Mucosa of descending colon (tissue), 3 donors: ENCODE results near the gene ANXA6. TPM values are rescaled to one million over a fixed set of nuclear protein-coding genes. Genes with fewer than 3 reads are reported as not detected.

ENCODE experiments used
- ATAC-seq: fragments of 200-7000 bp; cut with Tn5 transposase; one replicate; pipeline ENCODE4 v1.9.1; 2020; ENCODE audit warnings: mild to moderate bottlenecking, moderate library complexity
- DNase-seq, 3 donors: peaks; one replicate each; pipeline ENCODE4 v3.0.0-alpha.2; 2020
- H3K36me3 ChIP-seq: fragments of 200-600 bp; one replicate; pipeline ENCODE4 v1.8.0; 2021; ENCODE audit warnings: low read depth, mild to moderate bottlenecking
- H3K4me1 ChIP-seq: fragments of 200-600 bp; one replicate; pipeline ENCODE4 v1.8.0; 2021; ENCODE audit warnings: low read depth, mild to moderate bottlenecking
- H3K4me3 ChIP-seq: fragments of 200-600 bp; one replicate; pipeline ENCODE4 v1.8.0; 2021; ENCODE audit warnings: mild to moderate bottlenecking
- H3K9me3 ChIP-seq: fragments of 200-600 bp; one replicate; pipeline ENCODE4 v1.8.0; 2021; ENCODE audit warnings: mild to moderate bottlenecking
- CTCF ChIP-seq: fragments of 200-600 bp; IDR thresholded peaks from one replicate; pipeline ENCODE4 v1.8.0; 2022; ENCODE audit warnings: antibody characterized with exemption, mild to moderate bottlenecking
- intact Hi-C, 2 donors: fragments of 100-400 bp; cut with DNase I in 1 of 2; cut with micrococcal nuclease in 1 of 2; formaldehyde crosslinking; loops; one replicate each; pipeline versions ENCODE4 v1.11.0 to v1.11.1; 2022; cut with DNase I, micrococcal nuclease
- total RNA-seq, 3 donors: library from RNA; stranded (reverse); fragmentation: NEBNext Ultra II Directional in 2 of 3; extraction: Animal tissue kit (Norgen Biotek cat#: 25700) in 2 of 3; gene quantifications; one replicate each; pipeline versions ENCODE4 v1.2.1 to v1.2.4, GENCODE V29; 2021 to 2023
- donor health status: DM: no; HTN: no; CAD: no; lungs with moderate emphysema.
- donor health status: DM: no; HTN: no; CAD: no.
- donor health status: DM: no; HTN: yes; CAD: no.

ANXA6 gene
- total RNA-seq, 3 donors from 2014 or later, result 21.4 to 180 (median 68.0) TPM

- no peak for TF ChIP-seq CTCF
- intact Hi-C loops, result no loop called here
- peaks cover 36% of the 10 kb centered on the region for H3K4me1 ChIP-seq
- ATAC-seq (no peak), DNase-seq (peak in 1 of 3 donors; percentile 28)
- no peaks in the 10 kb centered on the region for H3K36me3 ChIP-seq
- no peaks in the 10 kb centered on the region for H3K9me3 ChIP-seq
- no peak overlapping the region for H3K4me3 ChIP-seq
These were observed 70.1 kb downstream of the ANXA6 start for GRCh38 chr5:151087486-151087885.

- Histone ChIP-seq H3K4me1 (peaks cover 41% of the 10 kb centered on the region), H3K36me3 (no peaks in the 10 kb centered on the region), H3K9me3 (no peaks in the 10 kb centered on the region), H3K4me3 (no peak overlapping the region)
- TF ChIP-seq CTCF, result no peak
- intact Hi-C loops, result no loop called here
- DNase-seq (peak in 2 of 3 donors; percentile 67 to 79), ATAC-seq (peak; percentile 61)
These were observed 70.6 kb downstream of the ANXA6 start for GRCh38 chr5:151086905-151087360.

GRCh38 chr5:151086192-151086869 is 71.2 kb downstream of the ANXA6 start:
- intact Hi-C loops, result no loop called here
- H3K4me1 ChIP-seq, result peaks cover 46% of the 10 kb centered on the region
- DNase-seq, result no peak
- no peaks in the 10 kb centered on the region for H3K9me3 ChIP-seq
- no peak overlapping the region for H3K4me3 ChIP-seq
- ATAC-seq, result no peak
- no peak for TF ChIP-seq CTCF
- no peaks in the 10 kb centered on the region for H3K36me3 ChIP-seq

- H3K4me3 ChIP-seq, result no peak overlapping the region
- H3K9me3 ChIP-seq, result no peaks in the 10 kb centered on the region
- peak; percentile 76 to 82 (median 78) for DNase-seq
- ATAC-seq, result peak; percentile 48
- peaks cover 46% of the 10 kb centered on the region for H3K4me1 ChIP-seq
- no peaks in the 10 kb centered on the region for H3K36me3 ChIP-seq
- intact Hi-C loops, result no loop called here
- no peak for TF ChIP-seq CTCF
These were observed 72.0 kb downstream of the ANXA6 start for GRCh38 chr5:151085517-151086041.

GRCh38 chr5:151084363-151084762 is 73.2 kb downstream of the ANXA6 start:
- Histone ChIP-seq H3K36me3 (no peaks in the 10 kb centered on the region), H3K9me3 (no peaks in the 10 kb centered on the region), H3K4me1 (peaks cover 52% of the 10 kb centered on the region), H3K4me3 (no peak overlapping the region)
- TF ChIP-seq CTCF, result no peak
- ATAC-seq (no peak), DNase-seq (no peak)
- intact Hi-C loops, result no loop called here
